GM20431 (cell line): ENCODE data around the gene THAP11.

ENCODE experiments used
- in situ Hi-C: fragments of 300-500 bp; cut with MseI, MboI; formaldehyde crosslinking; loops from one replicate; pipeline ENCODE4 v1.15.0; 2020; ENCODE audit warnings: low sequenced_read_pairs; ENCODE audit not compliant: unreplicated experiment

Gene THAP11

GRCh38 chr16:67841816-67842508 lies at the start of gene THAP11:
Gene THAP11, plus strand, starts transcription at chr16:67842320. Its CDS starts 235 bp downstream, at chr16:67842555.
- in situ Hi-C loops: no loop called here

GRCh38 chr16:67796099-67796718 lies 45.9 kb upstream of the THAP11 start:
- in situ Hi-C loops: no loop called here

- in situ Hi-C loops: no loop called here
Observed at GRCh38 chr16:67800338-67800926, 41.7 kb upstream of the THAP11 start.

- in situ Hi-C loops: no loop called here
Observed at GRCh38 chr16:67801241-67801640, 40.9 kb upstream of the THAP11 start.

- in situ Hi-C loops: no loop called here
Observed at GRCh38 chr16:67801883-67802282, 40.2 kb upstream of the THAP11 start.

GRCh38 chr16:67803894-67804293 lies 38.2 kb upstream of the THAP11 start:
- in situ Hi-C loops: no loop called here

GRCh38 chr16:67804853-67805542 lies 37.1 kb upstream of the THAP11 start:
- in situ Hi-C loops: no loop called here

- in situ Hi-C loops: no loop called here
Observed at GRCh38 chr16:67805718-67806427, 36.2 kb upstream of the THAP11 start.

GRCh38 chr16:67806428-67807147 lies 35.5 kb upstream of the THAP11 start, which contains the start of the genes RANBP10 and TSNAXIP1:
Gene RANBP10, minus strand, starts transcription at chr16:67806560. Its CDS starts 24 bp downstream, at chr16:67806536.
Gene TSNAXIP1, plus strand, starts transcription at chr16:67806889. Its CDS starts 261 bp downstream, at chr16:67807150.
- in situ Hi-C loops: no loop called here

- in situ Hi-C loops: no loop called here
Observed at GRCh38 chr16:67807148-67807682, 34.9 kb upstream of the THAP11 start.

- in situ Hi-C loops: no loop called here
Observed at GRCh38 chr16:67811899-67812298, 30.2 kb upstream of the THAP11 start.

- in situ Hi-C loops: no loop called here
Observed at GRCh38 chr16:67814567-67814966, 27.6 kb upstream of the THAP11 start.

- in situ Hi-C loops: no loop called here
Observed at GRCh38 chr16:67820608-67821259, 21.4 kb upstream of the THAP11 start.

GRCh38 chr16:67822511-67822910 lies 19.6 kb upstream of the THAP11 start:
- in situ Hi-C loops: no loop called here

GRCh38 chr16:67825119-67825518 lies 17.0 kb upstream of the THAP11 start:
- in situ Hi-C loops: no loop called here

- in situ Hi-C loops: no loop called here
Observed at GRCh38 chr16:67825906-67826305, 16.2 kb upstream of the THAP11 start.

- in situ Hi-C loops: no loop called here
Observed at GRCh38 chr16:67828651-67829050, 13.5 kb upstream of the THAP11 start.

GRCh38 chr16:67833030-67833414 lies 9.1 kb upstream of the THAP11 start:
- in situ Hi-C loops: no loop called here
